HG02623 (cell line): Measurements from ENCODE around the gene TP63.

ENCODE experiments used
- ATAC-seq: cut with Tn5 transposase; IDR thresholded peaks from one replicate; pipeline ENCODE4 v1.9.1; 2021; ENCODE audit warnings: moderate library complexity; ENCODE audit not compliant: unreplicated experiment

TP63 gene

DNA sequence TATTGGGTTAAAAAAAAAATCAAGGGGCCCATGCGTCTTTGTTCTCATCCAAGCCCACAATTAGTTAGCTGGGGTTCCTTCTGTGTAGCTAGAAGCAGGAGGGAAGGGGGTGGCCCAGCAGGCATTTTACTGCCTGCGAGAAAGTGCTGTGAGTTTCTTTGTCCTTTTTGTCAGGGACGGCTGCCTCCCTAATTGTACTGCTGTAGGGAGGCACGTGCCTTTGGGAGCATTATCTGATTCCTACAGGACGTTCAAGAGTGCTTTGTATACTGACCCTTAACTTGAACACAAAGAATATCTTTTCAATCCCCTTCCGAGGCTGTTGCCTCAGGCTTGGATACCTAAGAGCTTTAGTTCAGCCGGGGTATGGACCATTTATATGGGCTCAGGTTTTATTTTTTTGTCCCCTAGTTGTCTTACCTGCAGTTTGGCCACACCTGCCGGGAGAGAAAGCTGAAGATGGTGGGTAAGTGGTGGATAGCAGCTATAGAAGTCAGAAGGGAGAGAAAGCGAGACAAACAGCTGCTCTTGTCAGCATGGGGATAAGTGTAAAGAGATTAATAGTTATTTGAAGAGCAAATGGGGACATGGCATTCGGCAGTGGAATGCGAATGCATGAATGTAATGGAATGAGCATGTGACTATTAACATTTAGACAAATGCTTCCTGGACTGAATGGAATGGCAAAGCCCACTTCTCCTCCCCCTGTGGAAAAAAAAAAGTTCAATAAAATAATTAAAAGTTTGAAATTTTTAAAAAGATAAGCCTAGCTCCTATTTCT lies 175.2 kb downstream of the TP63 start:
- no peak for ATAC-seq

DNA sequence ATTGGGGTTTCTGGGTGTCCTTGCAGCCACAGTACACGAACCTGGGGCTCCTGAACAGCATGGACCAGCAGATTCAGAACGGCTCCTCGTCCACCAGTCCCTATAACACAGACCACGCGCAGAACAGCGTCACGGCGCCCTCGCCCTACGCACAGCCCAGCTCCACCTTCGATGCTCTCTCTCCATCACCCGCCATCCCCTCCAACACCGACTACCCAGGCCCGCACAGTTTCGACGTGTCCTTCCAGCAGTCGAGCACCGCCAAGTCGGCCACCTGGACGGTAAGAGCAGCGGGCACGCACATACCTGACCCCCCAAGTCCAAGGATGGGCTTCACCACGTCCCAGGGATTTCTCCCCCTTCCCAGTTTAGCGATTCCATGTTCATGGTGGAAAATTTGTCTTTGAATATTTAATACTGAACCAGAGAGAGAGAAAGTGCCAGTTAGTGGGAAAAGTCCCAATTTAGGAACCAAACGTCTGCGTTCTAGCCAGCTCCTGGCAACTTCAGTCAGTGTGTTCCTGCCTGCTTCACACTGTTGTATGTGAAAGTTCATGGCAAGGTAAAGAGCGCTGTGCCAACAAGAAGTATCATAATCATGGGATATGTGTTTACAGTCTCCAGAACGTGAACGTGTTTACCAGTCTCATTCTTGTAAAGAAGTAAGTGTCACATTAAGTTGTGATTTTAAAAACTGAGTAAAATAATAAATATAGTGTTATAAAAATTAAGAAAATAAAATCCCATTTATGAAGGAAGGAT lies 177.2 kb downstream of the TP63 start:
- no peak for ATAC-seq

DNA sequence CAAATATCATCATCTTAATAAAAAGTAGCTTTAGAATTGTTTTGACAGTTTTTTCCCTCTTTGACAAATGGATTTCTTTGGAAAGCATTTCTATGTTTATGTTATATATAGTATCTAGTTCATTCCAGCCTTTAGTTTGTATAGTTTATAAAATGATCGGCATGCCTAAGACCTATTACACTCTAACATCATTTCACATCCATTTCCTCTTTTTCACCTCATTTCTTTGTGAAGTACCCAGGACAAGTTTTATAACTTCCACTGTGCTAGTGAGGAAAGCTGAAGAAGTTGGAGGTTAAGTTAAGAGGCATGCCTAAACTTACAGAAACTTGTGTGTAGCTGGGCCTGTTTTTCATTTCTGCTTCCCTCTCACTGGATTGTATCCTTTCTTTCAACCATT lies 178.4 kb downstream of the TP63 start:
- ATAC-seq = no peak

DNA sequence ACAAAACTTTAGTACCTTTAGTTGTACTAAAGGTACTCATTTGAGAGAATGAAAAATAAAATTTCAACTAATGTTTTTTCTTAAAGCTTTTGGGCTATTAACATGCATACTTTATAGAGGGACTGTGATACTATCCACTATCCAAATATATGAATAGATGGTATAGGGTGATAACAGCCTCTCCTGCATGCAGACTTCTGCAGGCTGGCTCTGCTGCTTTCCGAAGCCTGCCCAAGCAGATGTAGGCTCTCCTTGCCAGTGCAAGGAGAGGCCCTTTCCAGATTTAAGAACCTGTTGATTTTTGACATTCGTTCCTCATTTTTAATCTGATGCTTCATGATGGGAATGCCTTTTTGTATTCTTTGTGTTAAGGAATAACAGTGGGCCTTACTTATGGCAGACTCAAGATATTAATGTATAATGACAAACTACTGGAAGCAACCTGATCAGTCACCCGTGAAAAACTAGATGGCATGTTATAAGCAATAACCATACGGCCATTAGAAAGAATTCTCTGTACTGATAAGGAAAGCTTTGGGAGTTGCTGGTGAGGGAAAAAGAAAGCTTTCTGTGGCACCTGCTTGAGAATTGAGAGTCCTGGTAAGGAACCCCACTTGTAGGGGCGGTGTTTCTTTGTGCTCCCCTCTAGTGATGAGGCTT lies 181.7 kb downstream of the TP63 start:
- no peak for ATAC-seq

DNA sequence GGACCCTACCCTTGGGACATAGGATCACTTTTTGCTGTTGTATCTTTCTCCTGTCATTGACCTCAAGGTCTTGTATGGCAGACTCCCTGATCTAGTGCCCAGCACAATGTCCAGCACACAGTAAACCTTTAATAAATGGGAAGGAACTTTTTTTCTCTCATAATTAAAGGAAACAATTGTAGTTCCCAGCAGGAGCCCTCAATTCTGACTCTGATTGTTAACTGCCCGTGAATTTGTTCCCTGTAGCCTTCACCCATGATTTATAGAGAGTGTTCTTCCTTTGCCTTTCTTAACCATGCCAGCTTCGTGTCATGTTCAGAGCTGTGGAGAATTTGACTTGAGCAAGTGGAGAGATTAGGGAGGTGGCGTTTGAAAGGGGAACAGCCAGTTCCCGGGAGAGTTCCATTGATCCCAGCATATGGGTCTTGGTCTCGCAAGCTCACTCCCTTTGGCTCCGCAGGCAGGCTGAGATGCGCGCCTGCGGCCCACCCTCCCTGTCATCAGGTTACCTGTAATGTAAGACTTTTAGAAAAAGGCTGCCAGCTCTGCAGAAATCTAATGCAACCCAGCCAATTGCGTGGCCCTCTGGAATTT lies 182.6 kb downstream of the TP63 start:
- ATAC-seq = no peak

DNA sequence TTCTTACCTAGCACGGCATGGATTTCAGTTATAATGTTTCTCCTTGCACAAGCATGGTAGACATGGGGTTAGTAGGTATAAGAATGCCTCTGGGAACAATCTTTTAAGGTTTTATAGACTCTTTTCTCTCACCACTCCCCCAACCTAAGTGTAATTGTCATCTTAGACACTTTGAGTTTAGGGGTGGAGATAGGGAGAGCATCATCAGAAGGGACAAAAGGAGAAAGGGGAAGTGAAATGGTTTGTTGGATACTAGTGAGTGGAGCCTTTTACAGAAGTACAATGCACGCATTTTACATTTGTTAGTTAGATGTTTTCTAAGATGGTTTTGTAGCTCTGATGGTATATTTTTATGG lies 189.2 kb downstream of the TP63 start:
- ATAC-seq = no peak

DNA sequence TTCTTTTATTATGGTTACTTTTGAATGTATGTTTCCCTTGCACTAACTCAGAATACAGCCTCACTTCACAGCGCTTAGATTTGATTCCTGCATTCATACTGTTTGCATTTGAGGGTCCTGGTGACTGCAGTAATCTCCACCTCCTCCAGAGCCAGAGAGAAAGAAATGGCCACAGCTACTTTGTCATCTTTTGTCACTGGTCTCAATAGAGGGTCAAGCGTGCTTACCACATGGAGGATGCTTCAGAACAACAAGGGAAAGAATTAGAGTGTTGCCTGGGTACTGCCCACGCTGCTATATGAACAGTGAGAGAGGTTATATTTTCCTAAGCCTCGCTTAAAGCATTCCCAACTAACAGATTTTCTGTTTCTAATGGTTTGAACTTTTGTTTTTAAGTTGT lies 190.1 kb downstream of the TP63 start:
- no peak for ATAC-seq

DNA sequence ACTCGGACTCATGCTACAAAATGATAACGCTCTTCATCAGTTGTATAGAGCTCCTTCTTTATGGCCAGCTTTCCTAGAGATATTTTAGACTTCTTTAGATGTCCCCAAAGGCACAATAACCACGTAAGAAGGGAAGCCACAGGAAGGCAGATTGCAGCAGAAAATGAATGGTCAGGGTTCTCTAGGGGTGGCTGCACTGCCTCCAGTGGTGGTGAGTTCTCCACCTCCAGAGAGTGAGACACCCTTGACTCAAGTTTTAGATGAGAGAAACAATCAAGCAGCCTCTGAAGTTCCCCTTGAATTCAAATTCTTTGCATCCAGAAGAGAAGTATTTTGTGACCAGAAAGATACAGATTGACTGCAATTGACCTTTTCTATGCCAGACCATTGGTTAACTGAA lies 191.5 kb downstream of the TP63 start:
- ATAC-seq = no peak

DNA sequence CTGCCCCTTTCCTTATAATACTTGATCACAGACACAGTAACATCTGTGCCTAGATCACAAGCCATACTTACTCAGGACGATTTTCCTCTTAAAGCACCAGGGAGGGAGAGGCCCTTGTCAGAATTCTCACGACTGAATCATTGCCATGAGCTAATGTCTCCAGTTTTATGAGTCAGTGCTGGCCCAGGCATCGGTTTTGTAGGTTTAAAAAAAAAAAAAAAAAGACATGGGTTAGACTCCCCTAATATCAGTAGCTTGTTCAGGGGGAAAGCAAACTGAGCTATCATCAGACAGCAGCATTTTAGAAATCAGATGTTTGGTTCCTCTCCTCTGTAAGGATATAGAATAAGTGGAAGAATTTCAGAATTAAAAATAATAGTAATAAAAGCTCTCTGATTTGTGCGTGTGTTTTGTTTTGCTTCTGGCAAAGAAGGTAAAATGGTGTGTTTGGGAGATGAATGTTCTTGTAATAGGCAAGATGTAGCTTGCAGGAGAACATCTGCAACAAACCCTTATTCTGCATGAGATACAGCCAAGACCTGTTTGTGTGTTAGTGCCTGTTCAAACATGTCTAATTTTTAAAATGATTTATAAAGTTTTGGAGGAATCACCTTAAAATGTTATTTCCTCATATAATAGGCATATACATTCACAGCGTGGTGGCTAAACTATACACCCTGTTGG lies 193.6 kb downstream of the TP63 start:
- ATAC-seq = no peak

DNA sequence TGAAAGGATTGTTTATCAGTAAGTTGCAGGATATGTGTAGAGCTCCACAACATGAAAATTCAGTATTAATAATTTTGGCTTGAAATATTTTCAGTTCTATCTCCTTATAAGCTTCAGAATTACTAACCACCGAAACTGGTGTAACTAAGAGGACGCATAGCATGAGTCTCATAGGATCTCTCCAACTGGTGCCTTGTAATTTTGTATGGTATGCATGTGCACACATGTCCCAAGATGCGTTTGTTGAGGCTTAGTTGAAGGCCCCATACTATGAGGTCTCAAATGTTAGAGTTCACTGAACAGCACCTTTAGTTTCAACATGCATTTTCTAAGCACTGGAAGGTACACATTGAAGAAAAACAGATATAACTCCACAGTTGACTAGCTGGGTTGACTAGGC lies 195.4 kb downstream of the TP63 start:
- no peak for ATAC-seq

DNA sequence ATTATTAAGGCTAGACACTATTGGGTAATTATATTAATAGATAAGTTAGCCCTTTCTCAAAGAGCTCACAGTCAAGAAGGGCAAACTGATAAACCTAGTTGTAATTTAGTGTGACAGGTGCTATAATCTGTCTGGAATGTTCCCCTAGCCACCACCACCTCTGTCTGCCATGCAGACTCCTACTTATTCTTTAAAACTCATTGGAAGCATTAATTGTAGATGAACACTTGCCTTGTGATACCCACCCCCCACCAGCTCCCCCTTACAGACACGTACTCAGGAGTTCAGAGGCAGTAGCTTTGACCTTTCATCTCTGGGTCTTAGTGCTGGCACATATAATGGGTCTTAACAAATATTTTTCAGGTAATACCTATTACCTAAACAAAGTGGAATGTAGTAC lies 195.9 kb downstream of the TP63 start:
- ATAC-seq = no peak

DNA sequence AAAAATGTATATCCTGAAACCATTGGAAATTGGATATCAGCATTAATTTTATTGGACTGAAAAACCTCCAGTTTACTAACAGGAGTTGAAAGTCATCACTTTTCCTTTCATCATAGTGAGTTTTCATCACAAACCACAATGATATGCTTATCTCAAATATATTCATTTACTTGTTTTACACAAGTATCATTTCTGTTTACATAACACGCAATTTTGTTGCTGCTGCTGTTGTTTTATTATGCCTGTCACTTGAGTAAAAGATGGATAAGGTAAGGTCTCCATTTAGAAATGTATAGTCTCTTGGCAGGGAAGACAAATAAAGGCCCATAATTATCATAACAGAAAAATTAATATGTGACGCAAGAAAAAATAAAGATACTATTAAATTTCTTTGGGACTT lies 199.2 kb downstream of the TP63 start:
- no peak for ATAC-seq

DNA sequence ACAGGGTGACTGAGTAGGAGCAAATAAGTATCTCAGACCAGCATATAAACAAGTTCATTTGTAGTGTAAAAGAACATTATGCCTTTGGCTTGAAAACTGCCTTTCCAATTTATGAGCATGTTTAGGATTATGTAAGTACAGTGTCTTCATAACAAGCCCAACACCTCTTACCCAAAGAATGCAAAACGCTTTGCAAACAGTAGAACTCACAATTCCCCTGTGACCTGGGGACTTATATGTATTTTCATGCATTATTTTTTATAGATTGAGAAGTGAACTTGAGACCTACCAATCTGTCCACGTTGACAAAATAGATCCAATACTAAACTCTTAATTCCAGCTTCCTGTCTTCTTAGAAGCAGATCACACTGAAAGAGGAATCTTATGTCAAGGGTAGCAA lies 202.1 kb downstream of the TP63 start:
- no peak for ATAC-seq

DNA sequence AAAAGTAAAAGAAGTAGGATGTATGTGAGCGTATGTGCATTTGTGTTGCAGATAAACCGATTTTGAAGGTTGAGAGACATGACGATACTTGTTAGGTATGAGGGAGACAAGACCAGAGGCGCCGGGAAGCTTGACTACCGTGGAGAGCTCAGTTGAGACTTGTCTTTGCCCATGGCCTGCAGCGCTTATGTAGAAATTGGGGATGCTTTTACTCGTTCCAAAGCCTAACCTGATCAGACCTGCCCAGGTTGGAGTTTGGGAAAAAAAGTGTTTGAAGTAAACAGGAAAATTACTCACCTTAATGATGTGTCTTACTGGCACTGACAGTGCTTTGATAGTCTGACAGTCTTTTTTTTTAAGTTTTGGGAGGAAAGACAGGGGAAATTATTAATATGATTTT lies 202.8 kb downstream of the TP63 start:
- no peak for ATAC-seq

DNA sequence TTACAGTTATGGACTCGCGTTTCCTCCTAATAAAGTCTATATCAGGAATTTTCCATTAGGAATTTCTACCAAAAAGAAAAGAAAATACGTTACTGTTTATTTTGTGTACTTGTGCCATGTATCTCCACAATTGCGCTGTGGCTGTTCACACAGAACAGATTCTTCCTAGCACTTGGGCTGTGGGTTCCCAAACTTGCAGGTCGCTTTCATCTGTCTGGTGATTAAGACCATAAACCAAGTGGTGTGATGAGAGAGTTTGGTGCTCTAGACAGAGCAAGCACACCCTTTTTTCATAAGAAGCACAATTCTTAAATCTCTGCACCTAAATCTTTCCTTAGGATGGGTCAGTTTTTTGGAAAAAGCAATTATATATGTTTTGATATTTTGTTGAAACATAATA lies 203.3 kb downstream of the TP63 start:
- no peak for ATAC-seq

DNA sequence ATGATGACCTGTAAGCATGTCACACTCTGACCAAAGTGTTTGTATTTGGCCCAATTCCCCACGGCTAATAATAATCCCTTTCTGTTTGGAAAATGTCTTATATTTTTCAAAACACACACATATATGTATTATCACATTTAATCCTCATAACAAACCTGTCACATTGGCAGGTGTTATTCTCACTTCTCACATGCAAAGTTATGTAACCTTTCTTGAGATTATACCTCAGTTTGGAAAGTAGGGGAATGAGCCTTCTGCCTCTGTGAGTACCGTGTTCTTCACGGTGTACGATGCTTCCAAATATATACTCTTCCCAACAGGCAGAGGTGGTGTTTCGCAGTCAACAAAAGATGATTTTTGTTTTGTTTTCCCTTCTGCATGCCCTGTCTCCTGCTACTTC lies 205.6 kb downstream of the TP63 start:
- ATAC-seq = no peak

DNA sequence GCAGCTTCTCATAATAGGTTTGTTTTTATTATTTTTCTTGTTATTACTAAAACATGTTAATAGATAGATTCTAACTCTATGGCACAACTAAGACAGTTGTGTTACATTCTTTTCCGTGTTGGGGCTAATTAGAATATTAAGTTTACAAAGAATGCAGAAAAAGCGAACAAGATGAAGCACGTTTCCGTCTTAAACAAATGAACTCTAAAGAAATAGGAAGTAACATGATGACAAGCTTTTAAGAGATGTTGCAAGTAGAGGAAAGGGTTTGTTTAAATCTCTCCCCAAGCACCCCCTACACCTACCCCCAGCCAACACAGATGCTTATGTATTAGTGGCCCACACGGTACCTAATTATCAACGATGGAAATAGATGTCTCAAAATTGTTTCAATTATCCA lies 207.1 kb downstream of the TP63 start:
- no peak for ATAC-seq

DNA sequence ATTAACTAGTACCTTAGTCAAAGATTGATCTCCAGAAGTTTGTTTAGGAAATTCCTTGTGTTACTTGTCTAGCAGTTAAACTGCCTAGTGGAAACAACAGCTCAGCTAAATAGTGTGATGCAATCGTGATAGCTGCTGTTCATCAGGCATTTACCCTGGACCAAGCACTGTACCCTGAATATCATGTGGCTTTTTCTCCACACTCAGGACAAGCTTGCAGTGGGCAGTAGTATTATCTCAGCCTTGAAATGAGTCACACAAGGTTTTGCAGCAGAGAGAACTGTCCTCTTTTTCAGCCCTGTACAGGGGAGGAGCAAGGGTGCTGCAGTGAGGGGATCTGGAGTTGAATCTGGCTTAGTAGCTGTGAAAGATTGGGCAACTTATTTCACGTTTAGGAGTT lies 208.4 kb downstream of the TP63 start:
- ATAC-seq = no peak

DNA sequence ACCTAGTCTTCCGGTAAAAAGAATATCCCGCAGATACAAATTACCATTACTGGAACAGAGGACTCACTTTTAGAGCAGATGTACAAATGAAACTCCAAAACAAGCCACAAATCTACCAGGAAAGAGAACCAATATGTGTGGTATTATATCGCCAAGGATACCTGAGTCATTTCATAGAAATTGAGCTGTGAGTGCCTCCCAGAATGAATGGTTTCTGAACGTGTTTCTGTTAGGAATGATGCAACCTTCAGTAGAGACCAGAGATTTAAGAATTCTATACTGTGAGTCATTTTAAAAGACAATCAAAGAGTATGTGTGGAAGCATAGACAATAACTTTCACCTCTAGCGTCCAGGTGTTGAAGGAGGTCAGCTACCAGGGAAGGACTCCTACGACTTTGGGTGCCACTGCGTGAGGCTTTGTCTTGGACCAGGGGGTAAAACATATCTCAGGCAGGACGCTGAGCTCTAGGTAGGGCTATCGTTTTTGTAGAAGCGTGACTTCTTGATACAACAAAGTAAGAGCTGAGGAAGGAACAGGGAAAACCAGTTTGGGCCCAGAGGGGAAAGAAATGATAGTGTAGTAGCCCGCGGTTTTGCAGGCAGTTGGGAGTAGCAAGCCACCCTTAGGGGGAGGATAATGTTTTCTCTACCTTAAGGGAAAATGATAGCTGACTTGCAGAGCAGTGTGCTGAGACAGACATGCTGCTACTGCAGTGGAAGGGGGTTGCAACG lies 210.4 kb downstream of the TP63 start:
- ATAC-seq = no peak
